ENCODE measurements around the gene OR9G4. TPM values are rescaled to one million over a fixed set of nuclear protein-coding genes. Genes with fewer than 3 reads are reported as not detected.

Gene OR9G4
- total and polyA plus RNA-seq, 2 of the 13 experiments (the other 11 are each of a cell fraction or from before 2014, with no cell fraction given), result not detected

DNA sequence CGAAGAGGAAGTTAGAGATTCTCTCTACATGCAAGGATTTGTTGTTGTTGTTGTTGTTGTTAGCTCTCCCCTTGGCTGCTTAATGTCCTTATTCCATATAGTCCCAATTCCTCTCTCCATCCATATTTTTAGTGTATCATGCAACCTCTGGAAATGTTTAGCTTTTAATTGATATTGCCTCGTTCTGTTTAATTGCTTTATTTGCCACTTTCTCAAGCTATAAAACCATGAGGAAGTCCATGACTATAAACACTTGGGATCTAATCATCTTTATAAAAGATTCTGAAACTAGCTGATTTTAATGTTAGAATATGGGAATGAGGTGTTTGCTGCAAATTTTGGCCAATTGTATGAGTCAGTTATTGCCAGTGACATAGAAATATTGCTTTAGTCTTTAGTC lies 55.1 kb downstream of the OR9G4 start (continued):
- TF ChIP-seq, protein P1, sequence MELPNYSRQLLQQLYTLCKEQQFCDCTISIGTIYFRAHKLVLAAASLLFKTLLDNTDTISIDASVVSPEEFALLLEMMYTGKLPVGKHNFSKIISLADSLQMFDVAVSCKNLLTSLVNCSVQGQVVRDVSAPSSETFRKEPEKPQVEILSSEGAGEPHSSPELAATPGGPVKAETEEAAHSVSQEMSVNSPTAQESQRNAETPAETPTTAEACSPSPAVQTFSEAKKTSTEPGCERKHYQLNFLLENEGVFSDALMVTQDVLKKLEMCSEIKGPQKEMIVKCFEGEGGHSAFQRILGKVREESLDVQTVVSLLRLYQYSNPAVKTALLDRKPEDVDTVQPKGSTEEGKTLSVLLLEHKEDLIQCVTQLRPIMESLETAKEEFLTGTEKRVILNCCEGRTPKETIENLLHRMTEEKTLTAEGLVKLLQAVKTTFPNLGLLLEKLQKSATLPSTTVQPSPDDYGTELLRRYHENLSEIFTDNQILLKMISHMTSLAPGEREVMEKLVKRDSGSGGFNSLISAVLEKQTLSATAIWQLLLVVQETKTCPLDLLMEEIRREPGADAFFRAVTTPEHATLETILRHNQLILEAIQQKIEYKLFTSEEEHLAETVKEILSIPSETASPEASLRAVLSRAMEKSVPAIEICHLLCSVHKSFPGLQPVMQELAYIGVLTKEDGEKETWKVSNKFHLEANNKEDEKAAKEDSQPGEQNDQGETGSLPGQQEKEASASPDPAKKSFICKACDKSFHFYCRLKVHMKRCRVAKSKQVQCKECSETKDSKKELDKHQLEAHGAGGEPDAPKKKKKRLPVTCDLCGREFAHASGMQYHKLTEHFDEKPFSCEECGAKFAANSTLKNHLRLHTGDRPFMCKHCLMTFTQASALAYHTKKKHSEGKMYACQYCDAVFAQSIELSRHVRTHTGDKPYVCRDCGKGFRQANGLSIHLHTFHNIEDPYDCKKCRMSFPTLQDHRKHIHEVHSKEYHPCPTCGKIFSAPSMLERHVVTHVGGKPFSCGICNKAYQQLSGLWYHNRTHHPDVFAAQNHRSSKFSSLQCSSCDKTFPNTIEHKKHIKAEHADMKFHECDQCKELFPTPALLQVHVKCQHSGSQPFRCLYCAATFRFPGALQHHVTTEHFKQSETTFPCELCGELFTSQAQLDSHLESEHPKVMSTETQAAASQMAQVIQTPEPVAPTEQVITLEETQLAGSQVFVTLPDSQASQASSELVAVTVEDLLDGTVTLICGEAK (IDR thresholded peaks at IDR 0.05), result no peak
- TF ChIP-seq, protein P1 (CRISPR knock-in tag; IDR thresholded peaks at IDR 0.05), result no peak
- no peak for TF ChIP-seq RARA (CRISPR knock-in tag; IDR thresholded peaks at IDR 0.05)
- no peak for TF ChIP-seq NFE2 (CRISPR knock-in tag; IDR thresholded peaks at IDR 0.05)
- TF ChIP-seq ZNF333 (CRISPR knock-in tag; IDR thresholded peaks at IDR 0.05; ENCODE audit: borderline replicate concordance), result no peak
- no peak for TF ChIP-seq MED13 (CRISPR knock-in tag; IDR thresholded peaks at IDR 0.05)
- TF ChIP-seq SKI (IDR thresholded peaks at IDR 0.05; ENCODE audit: partially characterized antibody), result no peak
- TF ChIP-seq ZNF20 (CRISPR knock-in tag; IDR thresholded peaks at IDR 0.05), result no peak
- TF ChIP-seq ZNF879 (CRISPR knock-in tag; IDR thresholded peaks at IDR 0.05), result no peak
- TF ChIP-seq ZNF430 (CRISPR knock-in tag; IDR thresholded peaks at IDR 0.05), result no peak
- TF ChIP-seq BRD4 (CRISPR knock-in tag; IDR thresholded peaks at IDR 0.05), result no peak

Small RNAs within 50 kb of the gene (microRNA-seq; reads per million reads assigned to microRNA genes)
- gene MIR6128, result not detected

Small RNAs within 50 kb of the gene (small RNA-seq; reads per million reads assigned to genes)
- gene AP001803.1 (ENCODE audit: insufficient read depth in 2 of 3, insufficient read length in 3 of 3, low read depth in 2 of 3, low replicate concordance in 1 of 3), result 0 reads per million in 3 experiments
- 0 reads per million in 3 experiments for gene MIR6128 (ENCODE audit: insufficient read depth in 2 of 3, insufficient read length in 3 of 3, low read depth in 2 of 3, low replicate concordance in 1 of 3)

Other genes with a start within 250 kb of the OR9G4 start
- gene OR5M11, start 205.4 kb downstream of the OR9G4 start, total RNA-seq (2016; rRNA removed; fragmentation: Illumina TruSeq; extraction: Trizol), result not detected in 2 replicates
- not detected in 2 replicates for gene OR5M11, start 205.4 kb downstream of the OR9G4 start, polyA plus RNA-seq (2011; rRNA removed)
- gene OR5M10, start 171.0 kb downstream of the OR9G4 start, total RNA-seq (2016; rRNA removed; fragmentation: Illumina TruSeq; extraction: Trizol), result not detected in 2 replicates
- gene OR5M10, start 171.0 kb downstream of the OR9G4 start, polyA plus RNA-seq (2011; rRNA removed), result not detected in 2 replicates
- gene OR5M1, start 133.8 kb downstream of the OR9G4 start, total RNA-seq (2016; rRNA removed; fragmentation: Illumina TruSeq; extraction: Trizol), result not detected in 2 replicates
- not detected in 2 replicates for gene OR5M1, start 133.8 kb downstream of the OR9G4 start, polyA plus RNA-seq (2011; rRNA removed)
- gene OR5AP2, start 106.3 kb downstream of the OR9G4 start, total RNA-seq (2016; rRNA removed; fragmentation: Illumina TruSeq; extraction: Trizol), result not detected in 2 replicates
- gene OR5AP2, start 106.3 kb downstream of the OR9G4 start, polyA plus RNA-seq (2011; rRNA removed), result not detected in 2 replicates
- gene OR5AR1, start 85.0 kb downstream of the OR9G4 start, total RNA-seq (2016; rRNA removed; fragmentation: Illumina TruSeq; extraction: Trizol), result not detected in 2 replicates
- not detected in 2 replicates for gene OR5AR1, start 85.0 kb downstream of the OR9G4 start, polyA plus RNA-seq (2011; rRNA removed)
- not detected in 2 replicates for gene OR9G1, start 49.6 kb downstream of the OR9G4 start, total RNA-seq (2016; rRNA removed; fragmentation: Illumina TruSeq; extraction: Trizol)
- gene OR9G1, start 49.6 kb downstream of the OR9G4 start, polyA plus RNA-seq (2011; rRNA removed), result not detected in 2 replicates
- not detected in 2 replicates for gene OR5AK2, start 240.2 kb upstream of the OR9G4 start, total RNA-seq (2016; rRNA removed; fragmentation: Illumina TruSeq; extraction: Trizol)
- gene OR5AK2, start 240.2 kb upstream of the OR9G4 start, polyA plus RNA-seq (2011; rRNA removed), result not detected in 2 replicates